ENCODE results near the gene SUSD6. TPM values are rescaled to one million over a fixed set of nuclear protein-coding genes. Genes with fewer than 3 reads are reported as not detected.

The SUSD6 gene
- total and polyA plus RNA-seq, 9 of the 15 experiments (the other 6 are each of a cell fraction or from before 2014, with no cell fraction given): 2.9 to 20.7 (median 5.6) TPM

- DNase-seq (ENCODE audit: extremely low read depth in 1 of 4, low spot score in 3 of 4) (peak; percentile 24 to 66 (median 34)), ATAC-seq (peak; percentile 54), FAIRE-seq (peak; percentile 85)
- Histone ChIP-seq H3K4me1 (replicated peaks in 1 of 2; ENCODE audit: control insufficient read depth in 2 of 2, insufficient read depth in 2 of 2, low read length in 2 of 2) (peaks cover 21 to 55% of the 10 kb centered on the region in 2 experiments), H3K27me3 (ENCODE audit: control insufficient read depth in 2 of 2, insufficient read depth in 2 of 2, low read length in 2 of 2) (no peaks in the 10 kb centered on the region), H3K27ac (ENCODE audit: extremely low read depth, low read depth, low read length) (peak overlapping the region; percentile 97), H3K9me3 (replicated peaks; ENCODE audit: control insufficient read depth, insufficient read depth, low read depth, low read length) (no peaks in the 10 kb centered on the region), H3K9me1 (ENCODE audit: control insufficient read depth, insufficient read depth, low read length) (no peaks in the 10 kb centered on the region), H3K79me2 (ENCODE audit: control insufficient read depth, insufficient read depth, low read length) (peaks cover 73% of the 10 kb centered on the region), H3K4me2 (ENCODE audit: insufficient read depth, low read length) (peak overlapping the region; percentile 56; the same call in 1 of the 2 replicates), H3K4me3 (no peak overlapping the region), H3K36me3 (ENCODE audit: control insufficient read depth, insufficient read depth, low read length) (peaks cover 9% of the 10 kb centered on the region; the same call in 2 of the 3 replicates), H3K9ac (ENCODE audit: insufficient read depth in 1 of 2, low read depth in 2 of 2, low read length in 2 of 2) (peak overlapping the region; percentile 75 to 79; a peak in 3 of 4 replicates), H4K20me1 (replicated peaks; ENCODE audit: control insufficient read depth, insufficient read depth, low read length) (no peaks in the 10 kb centered on the region), H2AFZ (ENCODE audit: low read depth, low read length) (peak overlapping the region; percentile 61; the same call in 1 of the 2 replicates)
- 15% methylated on average over 4 of the region's 4 CpGs for WGBS (ENCODE audit: insufficient coverage, low coverage, missing lambda C conversion rate)
- intact Hi-C loops (cut with micrococcal nuclease): no loop called here
- in situ Hi-C loops (cut with MboI): no loop called here
- BruUV-seq (replicated peaks): no TSS peak
- ChIA-PET POLR2A (interaction anchor here (1.1 kb wide), 1 partner anchor 9 kb away, joined by 6 read pairs; no protein-coding TSS in a partner anchor), CTCF (ENCODE audit: low intra/inter-chr PET ratio) (no interaction called here)
- TF ChIP-seq MAX (CRISPR knock-in tag; IDR thresholded peaks at IDR 0.05) (0 out of 2 replicates have a peak, but pooled peaks have one; percentile 15), L3MBTL2 (IDR thresholded peaks at IDR 0.05) (peak; percentile 60; the same call in 1 of the 2 replicates), NR2C2 (CRISPR knock-in tag; IDR thresholded peaks at IDR 0.05) (no peak), NR2C2 (tag; IDR thresholded peaks at IDR 0.05) (0 out of 2 replicates have a peak, but pooled peaks have one; percentile 24), ETS1 (conservative IDR thresholded peaks at IDR 0.05; ENCODE audit: control insufficient read depth, low read depth, low read length) (no peak), NFE2L1 (tag; IDR thresholded peaks at IDR 0.05; ENCODE audit: borderline replicate concordance, low read depth) (peak; percentile 40; the same call in 1 of the 2 replicates), MTA3 (IDR thresholded peaks at IDR 0.05; ENCODE audit: borderline replicate concordance) (no peak), MAFF (IDR thresholded peaks at IDR 0.05; ENCODE audit: low read length) (peak; percentile 60), TAF9B (IDR thresholded peaks at IDR 0.05; ENCODE audit: partially characterized antibody) (peak; percentile 40)
These were observed 82.7 kb downstream of the SUSD6 start for GRCh38 chr14:69693801-69694729.
